Middle frontal gyrus (tissue), 1 donor: Measurements from ENCODE around the gene ARHGAP18.

Source experiments
- DNase-seq: peaks from one replicate; pipeline ENCODE4 v3.0.0-alpha.2; 2015; ENCODE audit warnings: low spot score; ENCODE audit errors: extremely low spot score

ARHGAP18 gene, protein sequence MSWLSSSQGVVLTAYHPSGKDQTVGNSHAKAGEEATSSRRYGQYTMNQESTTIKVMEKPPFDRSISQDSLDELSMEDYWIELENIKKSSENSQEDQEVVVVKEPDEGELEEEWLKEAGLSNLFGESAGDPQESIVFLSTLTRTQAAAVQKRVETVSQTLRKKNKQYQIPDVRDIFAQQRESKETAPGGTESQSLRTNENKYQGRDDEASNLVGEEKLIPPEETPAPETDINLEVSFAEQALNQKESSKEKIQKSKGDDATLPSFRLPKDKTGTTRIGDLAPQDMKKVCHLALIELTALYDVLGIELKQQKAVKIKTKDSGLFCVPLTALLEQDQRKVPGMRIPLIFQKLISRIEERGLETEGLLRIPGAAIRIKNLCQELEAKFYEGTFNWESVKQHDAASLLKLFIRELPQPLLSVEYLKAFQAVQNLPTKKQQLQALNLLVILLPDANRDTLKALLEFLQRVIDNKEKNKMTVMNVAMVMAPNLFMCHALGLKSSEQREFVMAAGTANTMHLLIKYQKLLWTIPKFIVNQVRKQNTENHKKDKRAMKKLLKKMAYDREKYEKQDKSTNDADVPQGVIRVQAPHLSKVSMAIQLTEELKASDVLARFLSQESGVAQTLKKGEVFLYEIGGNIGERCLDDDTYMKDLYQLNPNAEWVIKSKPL

DNA sequence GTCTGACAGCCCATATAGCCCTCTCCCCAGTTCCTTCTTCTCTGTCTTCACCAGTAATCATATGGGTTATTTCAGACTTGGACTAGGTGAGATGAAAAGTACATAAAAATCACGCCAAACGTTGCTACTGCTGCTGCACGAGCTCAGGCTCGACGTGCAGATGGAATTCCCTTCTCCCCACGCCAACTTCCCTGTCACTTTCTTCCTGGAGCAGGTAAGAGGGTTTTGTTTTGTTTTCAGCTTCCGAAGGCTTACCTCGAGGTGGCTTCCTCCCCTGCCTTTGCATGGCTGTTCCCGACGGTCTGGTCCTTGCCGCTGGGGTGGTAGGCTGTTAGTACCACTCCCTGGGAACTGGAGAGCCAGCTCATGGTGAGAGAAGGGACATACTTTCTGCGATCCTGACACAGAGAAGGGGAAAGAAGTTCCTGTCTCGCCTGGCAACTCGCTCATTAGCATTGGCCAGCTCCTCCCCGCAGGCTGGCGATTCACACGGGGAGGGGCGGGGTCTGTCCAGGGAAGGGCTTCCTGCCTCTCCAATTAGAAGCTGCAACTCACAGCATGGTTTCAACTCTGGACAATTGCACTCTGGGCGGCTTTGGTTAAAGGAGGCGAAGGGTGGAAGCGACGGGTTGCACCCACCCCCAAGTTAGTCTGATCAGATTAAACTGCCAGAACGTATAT is at the start of gene ARHGAP18:
Gene ARHGAP18, minus strand, starts transcription at position 409 of the 681 bp plus-strand sequence. Its CDS starts 41 bp downstream, at position 368.
- no peak for DNase-seq

DNA sequence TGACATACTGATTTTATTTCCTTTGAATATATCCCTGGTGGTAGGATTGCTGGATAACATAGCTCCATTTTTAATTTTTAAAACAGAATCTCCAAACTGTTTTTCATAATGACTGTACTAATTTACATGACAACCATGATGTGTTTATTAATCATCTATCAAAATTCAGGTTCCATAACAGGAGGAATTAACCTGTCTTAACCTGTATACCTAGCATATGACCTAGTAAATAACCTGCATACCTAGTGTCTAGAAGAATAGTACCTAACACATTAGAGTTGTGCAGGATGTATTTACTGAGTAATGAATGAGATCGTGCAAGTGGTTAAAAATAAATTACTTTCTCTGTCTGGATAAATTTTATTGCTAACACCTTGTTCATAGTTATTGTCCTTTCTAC is 45.8 kb upstream of the ARHGAP18 start:
- no peak for DNase-seq

DNA sequence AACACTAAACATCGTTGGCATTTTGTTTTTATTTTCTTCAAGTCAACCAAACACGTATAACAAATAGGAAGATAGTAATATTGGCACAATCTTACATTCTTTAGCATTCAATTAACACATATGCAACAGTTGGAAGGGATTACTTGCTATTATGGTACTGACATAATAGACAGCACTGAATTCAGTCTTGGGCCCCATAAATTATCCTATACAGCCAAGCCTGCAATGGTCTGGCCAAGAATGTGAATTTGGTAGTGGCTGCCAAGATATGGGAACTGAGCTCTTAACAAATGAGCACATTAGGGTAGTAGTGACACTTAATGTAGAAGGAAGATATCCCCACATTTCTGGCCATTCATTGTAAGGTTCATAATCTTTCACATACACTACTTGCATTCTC is 44.8 kb upstream of the ARHGAP18 start:
- no peak for DNase-seq

DNA sequence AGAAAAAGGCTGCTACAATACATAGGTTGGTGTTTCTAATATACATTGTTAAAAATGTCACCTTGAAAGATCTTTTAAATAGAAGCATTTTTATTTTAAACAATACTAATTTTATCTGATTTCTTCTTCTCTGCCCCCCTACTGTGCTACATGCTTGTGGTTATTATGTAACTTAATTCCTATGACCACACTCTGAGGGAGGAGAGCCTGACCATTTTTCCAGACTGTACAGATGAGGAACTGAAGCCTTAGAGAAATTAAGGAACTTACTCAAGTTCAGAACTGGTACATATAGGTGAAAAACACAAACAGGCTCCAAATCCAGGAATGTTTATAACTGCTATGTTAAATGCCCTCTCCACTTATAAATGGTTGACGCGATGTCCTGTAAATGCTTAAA is 43.4 kb upstream of the ARHGAP18 start:
- DNase-seq: no peak

DNA sequence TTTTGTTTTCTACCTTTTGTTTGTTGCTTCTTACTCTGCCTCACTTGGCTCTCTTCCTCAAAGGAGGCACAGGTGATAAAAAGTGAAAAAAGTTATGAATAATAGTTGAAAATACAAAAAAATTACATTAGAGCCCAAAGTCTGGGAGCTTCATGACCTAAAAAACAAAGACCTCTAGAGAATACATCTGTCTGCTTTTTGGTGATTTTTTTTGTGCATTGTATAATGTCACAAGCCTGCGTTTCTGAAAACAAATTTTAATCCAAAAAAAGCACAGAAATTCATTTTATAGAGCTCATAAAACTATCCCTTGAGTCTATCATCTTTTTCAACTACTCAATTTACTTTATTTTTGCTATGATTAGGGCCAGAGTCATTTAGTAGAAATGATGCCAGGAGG is 41.4 kb upstream of the ARHGAP18 start:
- DNase-seq: no peak

DNA sequence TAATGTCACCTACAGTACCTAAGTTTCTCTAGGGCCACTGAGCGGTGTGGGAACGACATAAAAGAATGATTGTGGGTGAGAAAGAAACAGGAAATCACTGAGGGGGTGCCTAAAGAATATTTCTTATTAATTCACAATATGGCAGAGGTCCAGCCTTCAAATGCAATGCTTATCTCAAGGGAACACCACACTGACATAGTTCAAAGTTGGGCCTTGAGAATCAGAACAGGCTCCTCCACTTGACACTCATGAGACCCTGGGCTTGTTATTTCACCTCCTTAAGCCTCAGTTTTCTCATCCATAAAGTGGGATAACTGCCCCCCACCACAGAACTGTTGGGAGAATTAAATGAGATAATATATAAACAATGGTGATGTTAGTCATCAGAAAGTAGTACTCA is 40.4 kb upstream of the ARHGAP18 start:
- DNase-seq: no peak

DNA sequence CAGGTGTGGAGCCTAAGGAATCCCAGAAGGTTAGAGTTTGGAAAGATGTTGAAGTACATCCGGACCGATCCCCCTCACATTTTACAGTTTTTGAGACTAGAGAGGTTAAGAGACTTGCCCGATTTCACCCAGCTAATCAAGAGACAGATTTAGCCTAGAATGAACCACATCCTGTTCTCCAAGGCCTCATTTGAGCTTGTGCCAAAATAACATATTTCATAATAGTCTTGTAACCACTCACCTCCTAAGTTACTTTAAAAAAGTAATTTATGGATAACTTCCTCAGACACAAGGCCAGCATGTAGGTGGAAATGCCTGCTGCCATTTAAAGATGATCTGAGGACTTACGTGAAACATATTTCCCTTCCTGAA is 39.8 kb upstream of the ARHGAP18 start:
- no peak for DNase-seq

DNA sequence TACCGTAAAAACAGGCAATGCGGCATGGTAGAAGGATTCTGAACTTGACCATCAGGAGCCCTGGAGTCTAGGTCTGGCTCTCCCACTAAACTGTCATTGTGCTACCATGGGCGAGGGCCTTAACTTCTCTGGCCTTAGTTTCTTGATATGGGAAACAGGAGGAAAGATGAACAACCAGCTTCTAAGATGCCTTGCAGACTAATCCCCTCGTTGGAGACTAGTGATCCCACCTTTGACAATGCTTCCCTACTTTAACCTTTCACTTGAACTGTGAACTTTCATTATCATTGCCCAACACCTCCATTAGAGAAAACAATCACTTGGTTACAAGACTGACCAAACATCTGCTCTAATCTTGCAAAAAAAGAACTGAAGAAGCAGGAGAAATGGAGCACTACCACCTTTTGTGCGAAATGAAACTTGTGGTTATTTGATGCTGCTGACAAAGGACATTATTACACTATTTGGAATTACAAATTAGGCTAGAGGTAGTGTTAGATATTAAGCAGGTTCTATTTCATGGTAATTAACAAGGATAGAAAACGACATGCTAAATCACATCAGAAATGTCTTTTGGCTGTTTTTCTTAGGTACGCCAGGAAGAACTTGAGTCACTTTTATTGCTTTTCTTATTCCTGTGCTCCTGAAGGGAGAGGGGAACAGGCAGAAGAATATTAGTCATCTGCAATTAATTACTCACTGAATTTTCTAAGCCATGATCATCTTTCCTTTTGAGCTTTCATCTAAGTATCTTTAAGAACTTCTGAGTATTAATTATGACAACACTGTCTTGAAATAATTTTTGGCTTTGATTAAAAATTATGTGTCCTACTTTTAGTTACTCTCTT is 39.1 kb upstream of the ARHGAP18 start:
- no peak for DNase-seq

DNA sequence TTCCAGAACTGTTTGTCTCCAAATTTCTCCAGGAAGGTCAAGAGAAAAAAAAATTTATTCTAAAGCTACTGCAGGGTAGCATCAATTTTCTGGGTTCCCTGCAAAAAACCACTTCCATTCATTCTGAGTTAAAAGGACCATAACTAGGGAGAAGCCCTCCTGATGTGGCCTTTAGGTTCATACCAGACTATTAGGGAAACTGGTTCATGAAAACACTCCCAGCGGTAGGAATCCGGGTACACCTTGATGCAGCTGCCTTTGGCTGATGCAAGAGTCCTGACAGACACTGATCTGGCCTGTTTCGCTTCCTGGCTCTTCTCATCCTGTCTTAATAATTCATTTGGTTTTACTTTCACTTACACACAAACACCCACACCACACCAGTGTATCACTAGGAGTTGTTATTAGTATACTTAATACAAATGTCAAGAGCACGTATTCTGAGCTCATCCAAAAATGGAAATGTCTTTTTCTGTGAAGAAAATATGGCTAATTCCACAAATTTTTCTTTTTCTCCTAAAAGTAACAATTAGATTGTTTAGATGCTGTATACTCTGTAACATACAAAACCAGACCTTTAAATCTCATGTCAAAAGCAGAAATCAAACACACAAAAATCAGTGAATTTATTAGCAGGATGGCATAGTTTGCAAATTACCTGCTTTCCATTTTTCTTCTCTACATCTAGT is 38.4 kb upstream of the ARHGAP18 start:
- DNase-seq: no peak

DNA sequence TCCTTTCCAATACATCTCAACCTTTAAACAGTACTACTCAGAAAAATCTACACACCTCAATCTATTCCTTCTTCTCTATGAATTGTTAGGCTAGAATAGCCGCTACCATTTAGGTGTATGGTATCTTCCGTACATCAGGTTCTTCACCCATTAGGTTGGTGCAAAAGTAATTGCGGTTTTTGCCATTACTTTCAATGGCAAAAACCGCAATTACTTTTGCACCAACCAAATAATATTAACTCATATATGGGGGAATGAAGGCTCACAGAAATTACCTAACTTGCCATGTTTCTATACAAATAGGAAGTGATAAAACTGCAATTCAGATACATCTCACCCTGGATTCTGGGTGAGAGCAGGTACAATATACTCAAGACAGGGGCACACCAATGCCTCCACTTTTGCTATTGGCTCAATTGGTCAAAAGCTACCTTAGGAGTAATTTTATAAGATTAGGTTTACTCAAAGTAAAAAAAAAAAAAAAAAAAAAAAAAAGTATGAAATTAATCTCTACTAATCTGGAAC is 37.7 kb upstream of the ARHGAP18 start:
- DNase-seq: no peak

DNA sequence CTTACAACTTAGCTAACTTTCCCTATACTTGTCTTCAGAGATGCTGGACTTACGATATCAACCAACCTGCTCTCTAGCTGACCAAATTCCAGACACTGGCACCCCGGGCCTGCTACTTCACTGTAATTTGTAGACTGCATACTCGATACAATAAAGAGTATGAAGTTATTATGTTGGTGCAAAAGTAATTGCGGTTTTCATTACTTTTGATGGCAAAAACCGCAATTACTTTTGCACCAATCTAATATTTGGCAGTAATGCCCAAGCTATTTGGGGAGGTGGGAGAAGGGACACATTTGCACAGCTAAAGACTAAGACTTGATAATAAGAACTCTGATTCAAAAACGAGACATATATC is 34.9 kb upstream of the ARHGAP18 start:
- no peak for DNase-seq

DNA sequence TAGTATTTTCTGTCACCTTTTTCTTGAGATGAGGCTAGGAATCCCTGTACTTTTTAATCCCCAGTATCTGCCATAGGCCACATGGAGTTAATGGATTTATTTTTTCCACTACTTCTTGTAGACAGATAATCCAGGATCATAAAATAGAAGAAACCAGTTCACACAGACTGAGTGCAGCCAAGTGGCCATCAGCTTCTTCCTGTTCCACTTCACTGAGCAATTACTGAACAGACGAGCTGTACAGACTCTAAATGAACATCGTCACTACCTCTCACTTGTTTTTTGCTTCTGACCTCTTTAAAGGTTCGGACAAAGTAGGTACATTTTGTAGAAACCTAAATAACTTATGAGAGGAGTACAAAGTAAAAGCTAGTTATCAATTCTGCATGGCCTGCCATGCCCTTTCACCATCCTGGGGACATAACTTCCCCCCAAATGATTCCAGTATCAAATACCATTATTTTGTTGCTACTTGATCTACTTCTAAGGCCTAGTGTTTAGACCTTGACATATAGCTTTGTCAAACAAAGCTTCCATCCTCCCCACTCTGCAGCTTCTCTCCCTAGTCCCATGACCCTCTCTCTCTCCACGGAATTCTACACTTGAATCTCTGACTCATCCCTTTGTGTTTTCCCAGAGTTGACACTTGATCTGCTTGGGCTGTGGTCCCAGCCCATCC is 34.4 kb upstream of the ARHGAP18 start:
- DNase-seq: no peak

DNA sequence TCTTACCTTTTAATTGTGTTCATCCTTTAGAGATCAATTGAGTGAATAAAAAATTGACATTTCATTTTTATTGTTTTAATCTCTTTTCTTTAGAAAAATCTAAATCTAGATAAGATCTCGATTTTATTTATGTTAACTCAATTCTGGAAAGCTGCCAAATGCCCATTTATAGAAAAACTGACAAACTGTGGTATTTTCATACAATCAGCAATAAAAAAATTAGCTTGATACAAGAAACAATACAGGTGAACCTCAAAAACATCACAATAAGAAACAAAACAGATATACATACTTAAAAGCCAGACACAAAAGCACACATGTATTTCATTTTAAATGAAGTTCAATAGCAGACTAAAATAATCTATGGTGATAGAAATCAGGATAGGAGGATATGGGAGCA is 30.0 kb upstream of the ARHGAP18 start:
- DNase-seq: no peak

DNA sequence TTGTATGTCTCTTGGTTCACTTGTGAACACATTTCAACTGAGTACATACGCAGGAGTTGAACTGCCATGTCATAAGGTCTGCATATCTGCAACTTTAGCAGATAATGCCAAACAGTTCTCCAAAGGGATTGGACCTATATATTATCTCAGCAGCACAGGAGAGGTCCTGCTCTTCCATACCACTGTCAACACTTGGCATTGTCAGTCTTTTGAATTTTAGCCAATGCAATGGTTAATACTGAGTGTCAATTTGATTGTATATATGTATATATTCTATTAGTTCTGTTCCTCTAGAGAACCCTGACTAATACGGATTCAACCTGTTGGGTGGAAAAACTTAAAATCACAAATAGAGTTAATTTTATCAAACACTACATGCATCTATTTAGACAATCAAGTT is 26.1 kb upstream of the ARHGAP18 start:
- DNase-seq: no peak

DNA sequence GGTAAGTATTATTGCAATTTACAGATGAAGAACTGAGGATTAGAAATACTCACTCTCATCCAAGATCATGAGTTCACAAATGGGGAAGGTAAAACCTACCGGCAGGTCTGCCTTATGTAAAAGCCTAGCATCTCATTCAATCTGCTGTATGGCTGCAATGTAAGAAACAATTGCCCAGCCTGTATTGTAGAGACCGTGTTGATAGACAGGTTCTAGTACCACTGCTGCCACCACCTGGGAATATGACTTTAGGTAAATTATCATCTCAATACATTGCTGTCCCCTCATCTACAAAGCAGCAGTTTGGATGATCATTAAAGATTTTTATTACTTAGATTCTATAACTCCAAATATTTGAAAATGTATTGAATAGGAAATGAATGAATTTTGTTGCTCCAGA is 23.3 kb upstream of the ARHGAP18 start:
- DNase-seq: no peak

DNA sequence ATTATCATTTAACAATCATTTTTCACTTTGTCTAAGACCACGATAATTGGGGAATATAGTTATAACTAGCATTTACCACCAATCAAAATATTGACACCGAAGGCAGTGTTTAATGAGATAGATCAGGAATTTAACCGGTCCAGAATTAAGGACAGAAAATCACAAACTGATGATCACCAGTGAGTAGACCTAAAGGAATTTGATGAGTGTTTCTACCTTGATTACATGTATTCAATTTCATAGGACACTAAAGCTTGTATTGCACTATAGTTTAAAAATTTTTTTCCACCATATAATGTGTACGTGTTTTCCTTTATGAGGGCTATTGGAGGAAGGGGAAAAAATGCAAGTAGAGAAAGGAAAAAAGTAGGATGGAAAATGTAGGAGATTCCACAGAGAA is 22.6 kb upstream of the ARHGAP18 start:
- no peak for DNase-seq

DNA sequence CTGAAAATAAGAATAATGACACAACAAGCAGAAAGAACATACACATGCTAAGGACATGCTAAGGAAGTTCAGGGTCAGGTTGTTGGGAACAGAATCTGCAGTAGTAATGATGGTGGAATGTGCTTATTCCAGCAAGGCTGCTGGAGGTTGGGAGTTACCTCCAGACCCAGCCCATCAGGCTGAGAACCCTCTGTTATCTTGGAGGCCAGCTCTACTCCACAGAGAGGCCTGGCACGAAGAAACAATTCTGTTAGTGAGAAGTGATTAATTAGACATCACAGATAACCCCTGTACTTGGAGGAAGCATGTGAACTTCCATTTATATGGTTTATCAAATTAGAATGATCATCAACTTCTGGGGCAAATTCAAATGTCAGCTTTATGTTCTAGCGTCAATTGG is 22.1 kb upstream of the ARHGAP18 start:
- DNase-seq: no peak

DNA sequence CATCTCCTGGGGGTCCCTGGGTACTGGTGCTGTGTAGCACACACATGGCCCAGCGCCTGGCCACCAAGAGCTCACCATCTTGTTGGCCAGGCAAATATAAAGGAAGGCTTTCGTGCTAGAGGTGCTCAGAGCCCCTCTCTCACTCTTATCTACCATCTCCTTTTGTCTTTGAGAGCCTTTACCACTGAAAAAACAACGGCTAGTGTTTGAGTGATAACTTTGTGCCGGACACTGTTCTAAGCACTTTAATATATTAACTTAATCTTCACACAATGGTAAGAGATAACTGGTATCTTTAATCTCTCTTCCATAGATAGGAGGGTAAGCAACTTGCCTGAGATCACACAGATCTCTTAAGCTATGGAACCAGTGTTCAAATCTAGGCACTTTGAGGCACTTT is 21.5 kb upstream of the ARHGAP18 start:
- DNase-seq: no peak

DNA sequence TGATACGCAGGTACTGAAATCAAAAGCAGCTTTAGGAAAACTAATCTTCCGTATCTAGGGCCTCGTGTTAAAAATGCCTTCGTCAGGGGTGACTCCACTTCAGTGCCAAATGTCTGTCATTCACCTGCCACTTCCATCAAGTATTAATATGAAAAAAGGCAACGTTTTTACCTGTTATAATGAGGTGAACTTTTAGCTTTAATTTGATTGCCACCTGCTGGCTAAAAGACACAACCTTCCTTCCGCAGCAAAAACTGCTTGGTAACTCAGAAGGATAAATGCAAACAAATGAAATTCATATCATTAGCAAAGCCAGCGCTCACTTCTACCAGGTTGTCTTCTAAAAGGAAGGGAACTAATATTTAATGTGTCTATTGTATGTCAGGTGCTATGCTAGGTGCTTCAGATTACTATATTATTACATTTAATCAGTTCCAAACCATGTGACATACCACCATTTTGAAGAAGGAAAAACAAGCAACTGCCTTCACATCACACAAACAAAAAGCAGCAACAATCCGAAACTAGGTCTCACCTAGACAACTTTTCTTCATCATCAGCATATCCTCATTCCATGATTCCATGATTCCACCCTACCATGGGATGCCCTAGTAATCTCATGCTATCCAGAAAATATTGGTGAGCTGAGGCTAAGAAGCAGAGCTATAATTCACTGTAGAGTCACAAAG is 20.6 kb upstream of the ARHGAP18 start:
- no peak for DNase-seq

DNA sequence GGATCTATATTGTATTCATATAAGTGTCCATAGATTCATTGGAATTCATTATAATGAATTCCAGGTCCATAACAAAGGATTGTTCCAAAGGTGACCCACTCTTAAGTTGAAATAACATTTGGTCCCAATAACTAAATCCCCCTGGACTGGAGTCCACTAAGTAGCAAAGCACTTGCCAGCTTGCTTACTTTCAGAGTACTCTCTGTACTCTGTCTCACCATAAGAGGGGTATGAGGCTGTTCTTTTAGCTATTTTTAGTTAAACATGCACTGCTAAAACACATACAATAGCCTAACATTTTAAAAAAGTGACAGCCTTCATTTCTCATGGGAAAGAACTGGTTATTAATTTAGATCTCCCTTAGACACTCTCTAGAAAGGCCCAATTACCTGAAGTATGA is 16.7 kb upstream of the ARHGAP18 start:
- no peak for DNase-seq
